GM21786 (cell line): ENCODE data around the gene GMPR.
A peak's percentile ranks its signal among the peaks of the same experiment; 100 is the strongest.

Experiments used
- ATAC-seq: cut with Tn5 transposase; IDR thresholded peaks from one replicate; pipeline ENCODE4 v1.9.1; 2021; ENCODE audit not compliant: unreplicated experiment

The GMPR gene

DNA sequence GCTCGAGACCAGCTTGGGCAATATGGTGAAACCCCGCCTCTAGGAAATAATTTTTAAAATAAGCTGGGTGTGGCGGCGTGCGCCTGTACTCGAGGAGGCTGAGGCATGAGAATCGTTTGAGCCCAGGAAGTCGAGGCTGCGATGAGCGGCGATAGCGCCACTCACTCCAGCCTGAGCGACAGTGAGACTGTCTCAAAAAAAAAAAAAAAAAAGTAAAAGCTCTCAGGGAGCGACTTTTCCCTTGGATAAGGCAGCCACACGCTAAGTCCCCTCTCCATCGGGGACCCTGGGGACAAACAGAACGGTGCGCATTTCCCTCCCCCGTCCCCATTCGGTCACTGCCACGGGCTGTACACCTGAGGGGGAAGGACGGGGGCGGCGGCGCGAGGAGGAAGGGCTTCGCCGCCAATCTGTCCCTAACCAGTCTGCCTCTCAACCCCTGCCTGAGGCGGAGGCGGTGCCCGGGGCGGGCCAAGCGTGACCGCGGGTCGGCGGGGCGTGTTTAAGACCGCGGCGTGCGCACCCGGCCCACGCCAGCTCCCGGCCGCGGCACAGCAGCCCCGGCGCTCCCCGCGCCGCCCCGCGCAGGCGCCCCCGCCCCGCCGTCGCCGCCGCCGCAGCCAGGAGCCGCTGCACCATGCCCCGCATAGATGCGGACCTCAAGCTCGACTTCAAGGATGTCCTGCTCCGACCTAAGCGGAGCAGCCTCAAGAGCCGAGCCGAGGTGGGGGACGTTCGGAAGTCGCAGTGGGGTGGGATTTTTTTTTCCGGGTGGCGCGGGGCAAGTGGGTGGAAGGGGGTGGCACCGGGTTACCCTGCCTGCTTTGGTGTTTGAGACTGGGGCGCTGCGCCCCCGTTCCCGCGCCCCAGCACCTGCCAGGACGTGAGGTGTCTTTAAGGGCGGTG is at the start of gene GMPR:
GMPR (plus strand) TSS at position 531 of the 906 bp plus-strand sequence; CDS start at position 638, 107 bp downstream.
- peak; percentile 55 for ATAC-seq

DNA sequence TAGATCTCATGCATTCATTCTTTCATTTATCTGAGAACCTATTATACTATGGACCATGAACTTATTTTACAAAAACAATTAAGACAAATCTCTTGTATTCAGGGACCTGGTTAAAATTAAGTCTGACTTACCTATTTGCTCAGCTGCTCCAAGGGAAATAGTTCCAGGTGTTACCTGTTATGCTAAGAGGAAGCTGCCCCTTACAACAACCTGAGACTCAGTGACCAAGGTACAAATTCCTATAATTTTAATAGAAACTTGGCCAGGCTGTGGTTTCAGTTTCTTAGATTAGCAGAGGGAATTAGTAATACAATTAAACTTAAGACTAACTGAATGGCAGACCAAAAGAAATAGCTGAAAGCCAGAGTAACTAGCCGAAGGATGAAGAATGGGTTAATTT is 48.2 kb upstream of the GMPR start:
- no peak for ATAC-seq

DNA sequence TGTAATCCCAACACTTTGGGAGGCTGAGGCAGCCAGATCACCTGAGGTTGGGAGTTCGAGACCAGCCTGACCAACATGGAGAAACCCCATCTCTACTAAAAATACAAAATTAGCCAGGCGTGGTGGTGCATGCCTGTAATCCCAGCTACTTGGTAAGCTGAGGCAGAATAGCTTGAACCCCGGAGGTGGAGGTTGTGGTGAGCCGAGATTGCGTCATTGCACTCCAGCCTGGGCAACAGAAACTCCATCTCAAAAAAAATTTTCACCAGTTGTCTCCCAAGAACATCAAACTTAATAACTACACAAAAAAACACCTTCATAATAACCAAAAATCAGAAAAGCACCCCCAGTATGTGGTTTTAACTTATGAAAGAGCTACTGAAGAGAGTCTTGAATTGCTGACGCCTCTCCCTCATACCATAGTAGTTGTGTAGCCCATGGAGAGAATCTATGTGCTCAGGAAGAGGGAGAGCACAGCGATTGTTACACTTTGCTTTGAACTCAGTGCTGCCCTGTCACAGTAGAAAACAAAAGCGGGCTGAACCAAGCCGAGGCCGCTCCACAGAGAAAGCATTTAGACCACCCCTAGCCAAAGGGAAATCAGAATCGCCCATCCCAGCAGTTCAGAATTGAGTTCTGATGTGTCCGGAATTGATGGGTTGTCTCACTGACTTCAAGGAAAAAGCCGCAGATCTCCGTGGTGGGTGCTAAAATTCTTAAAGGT is 42.0 kb upstream of the GMPR start:
- ATAC-seq: no peak

DNA sequence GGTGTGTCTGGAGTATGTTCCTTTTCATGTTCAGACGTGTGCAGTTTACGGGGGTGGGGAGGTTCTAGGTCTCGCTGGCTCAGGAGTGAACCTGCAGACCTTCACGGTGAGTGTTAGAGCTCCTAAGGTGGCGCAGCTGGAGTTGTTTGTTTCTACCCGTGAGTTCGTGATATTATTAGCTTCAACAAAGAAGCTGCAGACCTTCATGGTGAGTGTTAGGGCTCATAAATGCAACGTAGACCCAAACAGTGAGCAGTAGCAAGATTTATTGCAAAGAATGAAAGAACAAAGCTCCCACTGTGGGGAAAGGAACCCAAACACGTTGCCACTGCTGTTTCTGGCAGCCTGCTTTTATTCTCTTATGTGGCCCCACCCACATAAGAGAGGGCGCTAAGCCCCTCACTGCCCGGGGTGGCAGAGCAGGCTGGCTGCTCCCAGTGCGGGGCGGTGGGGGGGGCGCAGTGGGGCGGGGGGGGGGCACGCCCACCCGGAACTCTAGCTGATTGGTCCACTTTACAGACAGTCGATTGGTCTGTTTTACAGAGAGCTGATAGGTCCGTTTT is 41.3 kb upstream of the GMPR start:
- no peak for ATAC-seq

GRCh38 chr6:16198061-16198705 is 40.2 kb upstream of the GMPR start:
- ATAC-seq: no peak

DNA sequence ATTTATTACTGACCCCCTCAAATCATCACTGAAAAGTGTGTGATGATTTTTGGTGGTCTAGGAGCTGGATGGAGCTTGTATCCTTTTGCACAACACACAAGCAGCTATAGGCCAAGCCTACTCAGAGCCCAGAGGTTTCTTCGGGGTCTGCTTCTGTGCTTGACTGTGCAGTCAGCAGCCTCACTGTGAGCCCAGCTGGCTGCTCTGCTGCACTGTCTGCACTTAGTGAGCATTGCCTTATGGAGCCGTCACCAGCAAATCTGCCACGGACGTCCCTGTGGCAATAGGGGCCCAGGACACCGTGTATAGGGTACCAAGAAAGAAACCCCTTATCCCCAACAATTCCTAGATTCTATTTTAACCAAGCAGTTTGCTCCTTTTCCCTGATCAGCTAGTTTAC is 38.6 kb upstream of the GMPR start:
- no peak for ATAC-seq

DNA sequence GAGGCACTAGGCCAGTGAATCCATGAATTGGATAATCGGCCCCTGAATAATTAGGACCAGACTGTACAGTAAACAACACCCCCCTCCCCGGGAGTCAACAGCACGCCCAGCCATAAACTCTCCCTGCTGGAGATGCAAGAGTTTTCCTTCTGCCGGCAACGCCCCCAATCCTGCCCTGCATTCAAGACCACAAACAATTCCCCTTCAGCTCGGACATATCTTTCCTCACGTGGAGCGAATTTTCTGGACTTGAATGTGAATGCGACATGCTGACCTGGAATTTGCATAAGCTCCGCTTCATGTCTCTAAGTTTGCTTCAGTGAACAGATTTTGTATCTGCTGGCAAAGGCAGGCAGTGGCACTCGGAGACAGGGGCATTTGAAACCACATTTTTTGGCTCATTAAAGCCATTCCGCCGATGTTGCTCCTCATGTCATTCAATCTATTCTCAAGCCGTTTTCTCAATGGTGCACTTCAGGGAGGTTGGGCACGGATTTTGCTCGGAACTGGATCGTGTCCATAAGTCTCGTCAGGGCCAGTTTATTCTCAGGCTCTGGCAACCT is 38.0 kb upstream of the GMPR start:
- ATAC-seq: no peak

GRCh38 chr6:16201706-16202105 is 36.7 kb upstream of the GMPR start:
- ATAC-seq: no peak

- ATAC-seq: peak; percentile 12
Observed at GRCh38 chr6:16204653-16205376, 33.6 kb upstream of the GMPR start.

- ATAC-seq: peak; percentile 87
Observed at GRCh38 chr6:16205377-16206144, 32.8 kb upstream of the GMPR start.

GRCh38 chr6:16206595-16207037 is 31.8 kb upstream of the GMPR start:
- ATAC-seq: no peak

- no peak for ATAC-seq
Observed at GRCh38 chr6:16208989-16209388, 29.4 kb upstream of the GMPR start.

GRCh38 chr6:16209539-16209938 is 28.8 kb upstream of the GMPR start:
- no peak for ATAC-seq

- ATAC-seq: no peak
Observed at GRCh38 chr6:16212276-16212675, 26.1 kb upstream of the GMPR start.

DNA sequence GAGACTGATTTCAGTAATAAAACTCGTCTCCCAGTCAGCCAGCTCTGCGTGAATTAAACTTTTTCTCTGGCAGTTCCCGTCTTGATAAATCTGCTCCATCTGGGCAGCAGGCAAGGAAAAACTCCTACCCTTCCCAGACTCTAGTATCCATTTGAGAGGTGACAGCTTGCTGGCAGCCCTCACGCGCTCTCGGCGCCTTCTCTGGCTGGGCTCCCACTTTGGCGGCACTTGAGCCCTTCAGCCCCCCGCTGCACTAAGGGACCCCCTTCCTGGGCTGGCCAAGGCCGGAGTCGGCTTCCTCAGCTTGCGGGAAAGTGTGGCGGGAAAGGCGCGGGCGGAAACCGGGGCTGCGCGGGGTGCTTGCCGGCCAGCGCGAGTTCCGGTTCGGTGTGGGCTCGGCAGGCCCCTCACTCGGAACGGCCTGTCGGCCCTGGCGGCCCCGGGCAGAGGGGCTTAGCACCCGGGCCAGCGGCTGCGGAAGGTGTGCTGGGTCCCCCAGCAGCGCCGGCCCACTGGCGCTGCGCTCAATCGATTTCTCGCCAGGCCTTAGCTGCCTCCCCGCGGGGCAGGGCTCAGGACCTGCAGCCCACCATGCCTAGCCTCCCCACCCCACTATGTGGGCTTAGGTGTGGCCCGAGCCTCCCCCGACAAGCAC is 21.8 kb upstream of the GMPR start:
- ATAC-seq: no peak

- no peak for ATAC-seq
Observed at GRCh38 chr6:16217156-16217721, 21.1 kb upstream of the GMPR start.

DNA sequence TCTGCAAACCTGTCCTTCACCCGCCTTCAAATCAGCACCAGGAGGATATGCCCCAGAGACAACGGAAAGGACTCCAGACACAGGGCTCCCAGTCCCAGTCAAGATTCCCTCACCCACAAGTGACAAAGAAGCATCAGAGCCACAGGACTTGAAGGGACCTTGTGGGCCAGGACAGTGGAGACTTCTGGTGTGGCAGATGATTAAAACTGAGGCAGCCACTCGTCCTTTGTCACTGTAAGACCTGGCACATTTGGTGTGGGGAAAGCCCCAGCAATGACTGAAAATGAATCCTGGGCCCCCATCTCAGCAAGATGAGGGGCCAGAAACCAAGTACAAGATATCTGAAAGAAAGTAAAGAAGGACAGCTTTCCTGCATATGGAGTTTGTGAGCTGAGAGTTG is 15.6 kb upstream of the GMPR start:
- no peak for ATAC-seq

GRCh38 chr6:16223362-16223761 is 15.0 kb upstream of the GMPR start:
- no peak for ATAC-seq

DNA sequence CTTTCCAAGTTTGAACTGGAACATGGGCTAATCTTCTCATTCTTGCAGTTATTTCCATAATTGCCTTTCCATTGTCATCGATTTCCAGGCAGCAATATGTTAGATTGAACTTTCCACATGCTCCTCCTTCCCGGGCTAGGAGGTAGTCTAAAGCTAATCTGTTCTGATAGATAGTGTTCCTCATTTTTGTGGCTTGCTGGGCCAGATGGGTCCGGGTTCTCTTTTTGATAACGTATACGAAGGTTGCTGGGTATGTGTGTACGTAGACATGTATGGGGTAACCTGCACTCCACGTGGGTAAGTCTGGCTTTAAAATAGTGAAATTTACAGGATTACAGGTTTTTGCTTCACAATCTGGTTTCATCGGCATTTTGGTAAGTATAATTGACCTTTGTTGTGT is 14.0 kb upstream of the GMPR start:
- no peak for ATAC-seq
